ENCODE measurements around the gene OVAAL.
A peak's percentile ranks its signal among the peaks of the same experiment; 100 is the strongest.
"Not testable (repeated sequence)": the region's sequence is repeated elsewhere in the genome, so short reads cannot be mapped to it uniquely, and the experiment has no call there.

The OVAAL gene

GRCh38 chr1:180551997-180552396, 6.8 kb upstream of the OVAAL start:
- TF ChIP-seq, protein P1, sequence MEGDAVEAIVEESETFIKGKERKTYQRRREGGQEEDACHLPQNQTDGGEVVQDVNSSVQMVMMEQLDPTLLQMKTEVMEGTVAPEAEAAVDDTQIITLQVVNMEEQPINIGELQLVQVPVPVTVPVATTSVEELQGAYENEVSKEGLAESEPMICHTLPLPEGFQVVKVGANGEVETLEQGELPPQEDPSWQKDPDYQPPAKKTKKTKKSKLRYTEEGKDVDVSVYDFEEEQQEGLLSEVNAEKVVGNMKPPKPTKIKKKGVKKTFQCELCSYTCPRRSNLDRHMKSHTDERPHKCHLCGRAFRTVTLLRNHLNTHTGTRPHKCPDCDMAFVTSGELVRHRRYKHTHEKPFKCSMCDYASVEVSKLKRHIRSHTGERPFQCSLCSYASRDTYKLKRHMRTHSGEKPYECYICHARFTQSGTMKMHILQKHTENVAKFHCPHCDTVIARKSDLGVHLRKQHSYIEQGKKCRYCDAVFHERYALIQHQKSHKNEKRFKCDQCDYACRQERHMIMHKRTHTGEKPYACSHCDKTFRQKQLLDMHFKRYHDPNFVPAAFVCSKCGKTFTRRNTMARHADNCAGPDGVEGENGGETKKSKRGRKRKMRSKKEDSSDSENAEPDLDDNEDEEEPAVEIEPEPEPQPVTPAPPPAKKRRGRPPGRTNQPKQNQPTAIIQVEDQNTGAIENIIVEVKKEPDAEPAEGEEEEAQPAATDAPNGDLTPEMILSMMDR (IDR thresholded peaks at IDR 0.05; ENCODE audit: low read depth, low read length): no peak
- Histone ChIP-seq H3K4me3 (ENCODE audit: low read depth, low read length) (no peak overlapping the region), H3K36me3 (no peaks in the 10 kb centered on the region), H3K9me3 (no peaks in the 10 kb centered on the region), H3K27me3 (no peaks in the 10 kb centered on the region), H3K4me1 (no peaks in the 10 kb centered on the region; the same call in none of the 2 replicates)
- DNase-seq: no peak

GRCh38 chr1:180553046-180553445, 5.7 kb upstream of the OVAAL start:
- H3K9me3 ChIP-seq; H3K27me3 ChIP-seq; H3K4me1 ChIP-seq; H3K4me3 ChIP-seq (ENCODE audit: low read depth, low read length); DNase-seq; H3K36me3 ChIP-seq: not testable (repeated sequence)

DNA sequence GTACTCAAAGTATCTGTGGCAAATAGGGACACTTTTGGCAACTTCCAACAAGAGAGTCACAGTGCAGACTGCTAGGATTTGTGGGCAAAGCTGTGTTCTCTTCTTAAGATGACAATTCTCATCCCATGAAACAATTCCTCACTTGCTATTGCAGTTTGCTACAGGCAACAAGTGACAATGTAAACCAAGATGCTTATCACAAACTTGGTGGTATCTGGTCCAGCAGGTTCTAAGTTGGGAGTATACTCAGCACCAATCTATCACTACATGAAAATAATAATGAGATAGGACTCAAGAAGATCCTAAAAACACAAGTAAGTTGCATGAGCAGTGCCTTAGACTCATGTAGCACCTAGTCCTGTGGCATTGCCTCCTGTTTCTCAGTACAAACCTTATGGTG, 3.4 kb upstream of the OVAAL start:
- DNase-seq: no peak
- Histone ChIP-seq H3K4me1 (no peaks in the 10 kb centered on the region), H3K9me3 (no peaks in the 10 kb centered on the region), H3K4me3 (ENCODE audit: low read depth, low read length) (no peak overlapping the region), H3K36me3 (no peaks in the 10 kb centered on the region), H3K27me3 (no peaks in the 10 kb centered on the region)
- TF ChIP-seq, protein P1 (IDR thresholded peaks at IDR 0.05; ENCODE audit: low read depth, low read length): no peak

- no peaks in the 10 kb centered on the region for H3K9me3 ChIP-seq
- H3K4me1 ChIP-seq: peaks cover 8% of the 10 kb centered on the region
- DNase-seq: no peak
- TF ChIP-seq, protein P1 (IDR thresholded peaks at IDR 0.05; ENCODE audit: low read depth, low read length): no peak
- H3K36me3 ChIP-seq: no peaks in the 10 kb centered on the region
- H3K27me3 ChIP-seq: no peaks in the 10 kb centered on the region
- no peak overlapping the region for H3K4me3 ChIP-seq (ENCODE audit: low read depth, low read length)
Measured at GRCh38 chr1:180560200-180560867, 1.6 kb downstream of the OVAAL start.

- no peak for DNase-seq
- H3K36me3 ChIP-seq: no peaks in the 10 kb centered on the region
- TF ChIP-seq, protein P1 (IDR thresholded peaks at IDR 0.05; ENCODE audit: low read depth, low read length): no peak
Measured at GRCh38 chr1:180560868-180561600, 2.3 kb downstream of the OVAAL start.

GRCh38 chr1:180562640-180563025, 3.9 kb downstream of the OVAAL start:
- H3K4me3 ChIP-seq (ENCODE audit: low read depth, low read length): no peak overlapping the region
- DNase-seq: peak; percentile 13
- TF ChIP-seq, protein P1 (IDR thresholded peaks at IDR 0.05; ENCODE audit: low read depth, low read length): no peak

More at GRCh38 chr1:180560868-180561600, 2.3 kb downstream of the OVAAL start:
- Histone ChIP-seq H3K9me3 (no peaks in the 10 kb centered on the region), H3K4me1 (peaks cover 8% of the 10 kb centered on the region), H3K27me3 (no peaks in the 10 kb centered on the region), H3K4me3 (ENCODE audit: low read depth, low read length) (no peak overlapping the region)

More at GRCh38 chr1:180562640-180563025, 3.9 kb downstream of the OVAAL start:
- H3K27me3 ChIP-seq: no peaks in the 10 kb centered on the region
- H3K9me3 ChIP-seq: no peaks in the 10 kb centered on the region
- peaks cover 8% of the 10 kb centered on the region for H3K4me1 ChIP-seq
- H3K36me3 ChIP-seq: no peaks in the 10 kb centered on the region

Data from BE2C (cell line).